Ishikawa (cell line): ENCODE measurements around the gene AGPAT3.

Source experiments
- EGR1 ChIP-seq: IDR thresholded peaks from 2 replicates; pipeline ENCODE4 v1.6.1; 2012
- EP300 ChIP-seq: IDR thresholded peaks from 2 replicates; pipeline ENCODE4 v1.6.1; 2012; ENCODE audit warnings: borderline replicate concordance
- FOXM1 ChIP-seq: IDR thresholded peaks from 2 replicates; pipeline ENCODE4 v1.6.1; 2012; ENCODE audit warnings: low read depth, borderline replicate concordance
- NFIC ChIP-seq: IDR thresholded peaks from 2 replicates; pipeline ENCODE4 v1.6.1; 2012
- RAD21 ChIP-seq: IDR thresholded peaks from 2 replicates; pipeline ENCODE4 v1.6.1; 2012; ENCODE audit warnings: low read depth
- TEAD4 ChIP-seq: IDR thresholded peaks from 2 replicates; pipeline ENCODE4 v1.6.1; 2012
- YY1 ChIP-seq: IDR thresholded peaks from 2 replicates; pipeline ENCODE4 v1.6.1; 2012; ENCODE audit warnings: low read depth
- TF ChIP-seq, protein P1 (sequence below): IDR thresholded peaks from 2 replicates; pipeline ENCODE4 v1.6.1; 2012; ENCODE audit warnings: low read depth, mild to moderate bottlenecking
- TF ChIP-seq, protein P2 (sequence below): IDR thresholded peaks from 2 replicates; pipeline ENCODE4 v1.6.1; 2012

DNA sequence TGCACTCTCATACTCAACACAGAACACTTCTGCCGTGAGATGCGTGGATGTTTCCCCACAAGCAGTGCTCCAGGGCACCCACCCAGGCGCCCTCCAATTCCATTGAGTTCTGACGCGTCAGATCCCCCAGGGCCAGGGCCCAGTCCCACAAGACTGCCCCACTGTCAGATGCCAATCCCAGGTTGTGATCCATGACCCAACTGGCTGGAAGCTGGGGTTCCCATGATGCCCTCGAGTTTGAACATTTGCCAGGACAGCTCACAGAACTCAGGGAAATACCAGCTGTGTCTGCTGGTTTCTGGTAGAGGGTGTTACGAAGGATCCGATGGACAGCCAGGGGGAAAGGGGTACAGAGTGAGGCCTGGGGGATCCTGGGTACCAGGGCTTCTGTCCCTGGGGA lies 58.4 kb downstream of the AGPAT3 start:
- TF ChIP-seq EP300: no peak
- TF ChIP-seq YY1: no peak
- no peak for TF ChIP-seq RAD21
- no peak for TF ChIP-seq EGR1
- no peak for TF ChIP-seq TEAD4
- TF ChIP-seq, protein P1, sequence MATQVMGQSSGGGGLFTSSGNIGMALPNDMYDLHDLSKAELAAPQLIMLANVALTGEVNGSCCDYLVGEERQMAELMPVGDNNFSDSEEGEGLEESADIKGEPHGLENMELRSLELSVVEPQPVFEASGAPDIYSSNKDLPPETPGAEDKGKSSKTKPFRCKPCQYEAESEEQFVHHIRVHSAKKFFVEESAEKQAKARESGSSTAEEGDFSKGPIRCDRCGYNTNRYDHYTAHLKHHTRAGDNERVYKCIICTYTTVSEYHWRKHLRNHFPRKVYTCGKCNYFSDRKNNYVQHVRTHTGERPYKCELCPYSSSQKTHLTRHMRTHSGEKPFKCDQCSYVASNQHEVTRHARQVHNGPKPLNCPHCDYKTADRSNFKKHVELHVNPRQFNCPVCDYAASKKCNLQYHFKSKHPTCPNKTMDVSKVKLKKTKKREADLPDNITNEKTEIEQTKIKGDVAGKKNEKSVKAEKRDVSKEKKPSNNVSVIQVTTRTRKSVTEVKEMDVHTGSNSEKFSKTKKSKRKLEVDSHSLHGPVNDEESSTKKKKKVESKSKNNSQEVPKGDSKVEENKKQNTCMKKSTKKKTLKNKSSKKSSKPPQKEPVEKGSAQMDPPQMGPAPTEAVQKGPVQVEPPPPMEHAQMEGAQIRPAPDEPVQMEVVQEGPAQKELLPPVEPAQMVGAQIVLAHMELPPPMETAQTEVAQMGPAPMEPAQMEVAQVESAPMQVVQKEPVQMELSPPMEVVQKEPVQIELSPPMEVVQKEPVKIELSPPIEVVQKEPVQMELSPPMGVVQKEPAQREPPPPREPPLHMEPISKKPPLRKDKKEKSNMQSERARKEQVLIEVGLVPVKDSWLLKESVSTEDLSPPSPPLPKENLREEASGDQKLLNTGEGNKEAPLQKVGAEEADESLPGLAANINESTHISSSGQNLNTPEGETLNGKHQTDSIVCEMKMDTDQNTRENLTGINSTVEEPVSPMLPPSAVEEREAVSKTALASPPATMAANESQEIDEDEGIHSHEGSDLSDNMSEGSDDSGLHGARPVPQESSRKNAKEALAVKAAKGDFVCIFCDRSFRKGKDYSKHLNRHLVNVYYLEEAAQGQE: no peak
- TF ChIP-seq NFIC: no peak
- no peak for TF ChIP-seq FOXM1
- TF ChIP-seq, protein P2, sequence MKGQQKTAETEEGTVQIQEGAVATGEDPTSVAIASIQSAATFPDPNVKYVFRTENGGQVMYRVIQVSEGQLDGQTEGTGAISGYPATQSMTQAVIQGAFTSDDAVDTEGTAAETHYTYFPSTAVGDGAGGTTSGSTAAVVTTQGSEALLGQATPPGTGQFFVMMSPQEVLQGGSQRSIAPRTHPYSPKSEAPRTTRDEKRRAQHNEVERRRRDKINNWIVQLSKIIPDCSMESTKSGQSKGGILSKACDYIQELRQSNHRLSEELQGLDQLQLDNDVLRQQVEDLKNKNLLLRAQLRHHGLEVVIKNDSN: no peak
